GM19467 (cell line): ENCODE data around the gene POLRMT.
"Not testable (repeated sequence)": the region's sequence is repeated elsewhere in the genome, so short reads cannot be mapped to it uniquely, and the experiment has no call there.

Source experiments
- ATAC-seq: cut with Tn5 transposase; IDR thresholded peaks from one replicate; pipeline ENCODE4 v1.9.1; 2021; ENCODE audit warnings: mild to moderate bottlenecking, moderate library complexity; ENCODE audit not compliant: unreplicated experiment

POLRMT gene

DNA sequence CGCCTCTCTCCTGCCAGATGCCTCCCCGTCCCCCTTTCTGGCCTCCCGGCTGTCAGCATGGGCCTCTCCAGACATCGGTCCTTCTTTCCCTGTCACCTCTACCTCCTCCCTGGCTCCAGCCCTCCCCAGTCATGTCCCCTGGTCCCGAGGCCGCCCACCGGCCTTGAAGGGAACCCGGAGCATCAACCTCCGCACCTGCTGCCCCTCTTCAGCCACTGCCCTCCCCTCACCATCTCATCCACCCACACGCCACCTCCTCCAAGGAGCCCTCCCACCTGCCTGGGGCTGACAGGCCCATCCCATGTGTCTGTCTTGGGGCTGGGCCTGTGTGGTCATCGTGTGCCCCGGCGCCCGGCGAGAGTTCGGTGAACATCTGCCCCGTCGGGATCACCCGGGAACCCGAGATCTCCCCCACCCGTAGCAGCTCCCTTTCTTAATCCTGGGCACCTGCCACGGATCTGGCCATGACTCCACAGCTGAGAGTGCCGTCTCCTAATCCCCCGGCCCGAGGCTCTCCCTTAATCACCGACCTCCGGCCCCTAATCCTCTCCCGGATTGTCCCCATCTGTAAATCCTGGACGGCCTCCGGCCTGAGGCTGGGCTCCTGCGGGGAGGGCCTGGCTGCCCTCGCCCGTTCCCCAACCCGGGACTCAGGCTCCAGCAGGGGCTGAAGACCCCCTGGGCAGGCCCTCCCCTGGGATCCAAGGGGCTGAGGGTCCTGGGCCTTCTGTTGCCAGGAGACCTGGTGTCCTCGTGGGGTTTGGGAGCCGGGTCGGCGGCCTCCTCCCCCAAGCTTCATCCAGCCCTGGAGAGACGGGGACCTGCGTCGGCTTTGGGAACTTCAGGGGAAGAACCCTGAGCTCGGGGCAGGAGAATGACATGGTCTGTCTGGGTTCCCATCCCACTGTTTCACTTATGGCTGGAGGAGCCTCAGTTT is 37.7 kb downstream of the POLRMT start:
- no peak for ATAC-seq

DNA sequence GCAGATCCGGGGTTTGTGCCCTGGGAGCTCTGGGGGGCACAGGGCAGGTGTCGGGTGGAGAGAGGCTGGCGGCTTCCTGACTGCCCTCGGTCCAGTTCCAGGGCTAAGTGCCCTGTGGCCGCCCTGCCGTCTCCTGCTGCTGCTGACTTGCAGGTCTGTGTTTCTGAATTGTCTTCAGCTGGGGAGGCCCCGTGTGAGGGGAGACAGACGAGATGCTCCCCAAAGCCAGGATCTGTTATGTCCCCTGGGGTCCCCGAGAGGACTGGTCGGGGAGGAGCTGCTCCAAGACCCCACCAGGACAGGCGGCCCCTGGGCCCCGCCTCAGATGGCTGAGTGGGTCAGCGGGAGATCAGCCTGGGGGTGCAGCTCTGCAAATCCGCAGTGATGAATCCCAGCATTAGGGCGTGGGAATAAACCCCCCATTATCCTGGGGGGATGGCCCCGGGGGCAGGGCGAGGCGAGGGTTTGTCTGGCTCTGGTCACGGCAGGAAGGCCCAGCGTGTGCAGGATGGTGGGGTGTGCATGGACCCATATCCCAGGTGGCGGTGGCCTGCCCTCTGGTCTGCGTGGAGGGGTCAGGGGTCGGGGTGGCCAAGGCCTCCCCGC is 39.0 kb downstream of the POLRMT start:
- ATAC-seq = no peak

DNA sequence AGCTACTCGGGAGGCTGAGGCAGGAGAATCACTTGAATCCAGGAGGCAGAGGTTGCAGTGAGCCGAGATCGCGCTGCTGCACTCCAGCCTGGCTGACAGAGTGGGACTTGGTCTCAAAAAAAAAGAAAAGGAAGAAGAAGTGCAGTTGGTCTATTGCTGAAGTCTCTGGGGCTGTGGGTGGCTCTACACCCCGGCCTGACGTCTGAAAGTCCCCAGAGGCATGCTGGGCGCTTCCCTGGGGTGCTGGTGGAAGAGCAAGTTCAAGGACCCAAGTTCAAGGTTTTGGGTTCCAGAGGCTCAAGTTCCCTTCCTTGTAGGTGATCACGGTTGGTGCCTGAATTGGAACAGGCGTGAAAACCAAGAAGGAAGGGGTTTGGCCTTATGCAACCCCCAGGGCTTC is 39.8 kb downstream of the POLRMT start:
- no peak for ATAC-seq

DNA sequence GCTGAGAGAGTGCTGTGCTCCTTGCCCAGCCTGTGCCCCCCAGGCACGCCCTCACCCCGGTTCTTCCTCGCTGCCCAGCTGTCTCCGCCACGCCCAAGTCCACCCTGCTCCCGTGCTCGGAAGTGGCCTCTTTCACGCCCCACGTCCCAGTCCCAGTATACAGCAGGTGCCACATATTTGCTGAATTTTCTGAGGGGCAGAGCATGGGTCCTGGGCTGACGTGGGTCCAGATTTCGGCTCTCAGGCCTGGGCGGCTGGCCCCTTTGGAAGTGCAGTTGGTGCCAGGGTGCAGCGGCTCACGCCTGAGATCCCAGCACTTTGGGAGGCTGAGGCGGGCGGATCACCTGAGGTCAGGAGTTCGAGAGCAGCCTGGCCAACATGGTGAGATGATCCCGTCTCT is 40.3 kb downstream of the POLRMT start:
- ATAC-seq = no peak

DNA sequence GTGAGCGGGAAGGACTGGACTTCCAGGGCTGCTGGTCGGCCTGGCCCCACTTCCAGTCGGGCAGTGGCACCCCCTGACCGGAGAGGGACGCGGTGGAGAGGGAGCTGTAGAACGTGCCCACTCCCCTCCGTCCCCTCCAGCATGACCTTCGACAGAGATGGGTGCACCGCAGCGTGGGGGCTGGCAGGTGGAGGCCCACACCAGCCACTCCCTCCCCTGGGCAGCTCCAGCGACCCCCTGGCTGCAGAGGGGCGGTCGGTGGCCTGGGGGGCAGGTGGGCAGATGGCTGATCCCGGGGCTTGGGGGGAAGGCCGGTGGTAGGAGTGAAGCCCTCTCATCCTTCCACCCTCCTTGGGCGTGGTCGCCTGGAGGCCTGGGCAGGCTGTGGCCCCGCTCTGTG is 41.2 kb downstream of the POLRMT start:
- ATAC-seq = no peak

DNA sequence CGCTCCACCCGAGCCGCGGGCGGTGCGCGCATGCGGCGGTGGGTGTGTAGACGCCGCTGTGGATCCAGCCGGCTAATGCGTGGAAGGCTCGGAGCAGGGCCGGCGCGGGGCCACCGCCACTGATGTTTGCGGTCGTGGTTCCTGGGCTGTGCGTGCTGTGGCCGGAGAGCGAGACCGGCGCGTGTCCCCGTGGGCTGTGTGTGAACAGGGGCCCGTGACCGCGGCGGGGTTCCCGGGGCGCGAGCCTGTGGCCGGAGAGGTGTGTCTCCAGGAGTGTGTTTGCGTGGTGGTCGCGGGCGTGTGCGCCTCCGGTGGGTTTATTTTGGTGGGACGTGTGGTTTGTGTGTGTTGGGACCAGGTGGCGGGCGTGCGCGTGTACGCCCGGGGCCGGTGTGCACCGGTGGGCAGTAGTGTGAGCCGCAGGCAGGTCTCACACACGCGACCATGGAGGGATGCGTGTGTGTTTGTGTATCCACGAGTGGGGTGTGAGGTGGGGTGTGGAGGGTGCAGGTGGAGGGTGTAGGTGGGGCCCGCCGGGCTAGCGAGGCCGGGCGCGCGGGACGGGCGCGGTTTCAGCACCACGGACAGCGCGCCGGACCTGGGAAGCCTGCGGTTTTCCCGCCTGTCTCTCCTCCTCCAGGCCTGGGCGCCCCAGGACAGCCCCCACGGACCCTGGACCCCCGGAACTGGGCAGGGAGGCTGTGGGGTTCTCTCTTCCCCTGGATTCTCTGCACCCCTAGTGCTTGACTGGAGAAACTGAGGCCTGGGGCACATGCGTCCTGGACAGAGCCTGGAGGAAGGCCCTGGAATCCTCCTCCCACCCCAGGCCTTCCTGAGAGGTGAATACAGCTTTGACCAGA is 42.0 kb downstream of the POLRMT start:
- ATAC-seq = no peak

DNA sequence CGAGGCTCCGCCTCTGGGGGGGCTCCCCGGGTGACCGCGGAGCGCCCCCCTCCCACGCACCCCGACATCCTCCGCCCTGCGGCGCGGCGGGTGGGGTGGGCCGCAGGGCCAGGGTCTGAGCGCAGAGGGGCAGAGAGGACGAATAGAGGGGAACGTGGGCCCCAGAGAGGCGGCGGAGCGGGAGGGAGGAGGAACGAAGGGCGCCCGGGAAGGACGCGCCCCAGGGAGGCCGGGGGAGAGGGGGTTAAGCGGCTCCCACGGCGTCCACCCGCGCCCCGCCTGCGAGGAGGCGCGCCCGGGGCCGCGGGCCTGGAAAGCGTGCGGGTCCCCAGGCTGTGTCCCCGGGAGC is 42.6 kb downstream of the POLRMT start:
- no peak for ATAC-seq

DNA sequence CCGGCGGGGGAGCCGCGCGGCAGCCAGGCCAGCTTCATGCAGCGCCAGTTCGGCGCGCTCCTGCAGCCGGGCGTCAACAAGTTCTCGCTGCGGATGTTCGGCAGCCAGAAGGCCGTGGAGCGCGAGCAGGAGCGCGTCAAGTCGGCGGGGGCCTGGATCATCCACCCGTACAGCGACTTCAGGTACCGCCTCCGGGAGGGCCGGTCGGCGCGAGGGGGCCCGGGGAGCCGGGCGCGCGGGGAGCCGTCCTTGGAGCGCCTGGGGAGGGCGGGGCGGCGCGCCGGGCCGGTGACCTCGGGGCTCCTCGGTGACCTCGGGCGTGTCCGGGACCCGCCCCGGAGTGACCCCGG is 43.0 kb downstream of the POLRMT start:
- ATAC-seq = no peak

DNA sequence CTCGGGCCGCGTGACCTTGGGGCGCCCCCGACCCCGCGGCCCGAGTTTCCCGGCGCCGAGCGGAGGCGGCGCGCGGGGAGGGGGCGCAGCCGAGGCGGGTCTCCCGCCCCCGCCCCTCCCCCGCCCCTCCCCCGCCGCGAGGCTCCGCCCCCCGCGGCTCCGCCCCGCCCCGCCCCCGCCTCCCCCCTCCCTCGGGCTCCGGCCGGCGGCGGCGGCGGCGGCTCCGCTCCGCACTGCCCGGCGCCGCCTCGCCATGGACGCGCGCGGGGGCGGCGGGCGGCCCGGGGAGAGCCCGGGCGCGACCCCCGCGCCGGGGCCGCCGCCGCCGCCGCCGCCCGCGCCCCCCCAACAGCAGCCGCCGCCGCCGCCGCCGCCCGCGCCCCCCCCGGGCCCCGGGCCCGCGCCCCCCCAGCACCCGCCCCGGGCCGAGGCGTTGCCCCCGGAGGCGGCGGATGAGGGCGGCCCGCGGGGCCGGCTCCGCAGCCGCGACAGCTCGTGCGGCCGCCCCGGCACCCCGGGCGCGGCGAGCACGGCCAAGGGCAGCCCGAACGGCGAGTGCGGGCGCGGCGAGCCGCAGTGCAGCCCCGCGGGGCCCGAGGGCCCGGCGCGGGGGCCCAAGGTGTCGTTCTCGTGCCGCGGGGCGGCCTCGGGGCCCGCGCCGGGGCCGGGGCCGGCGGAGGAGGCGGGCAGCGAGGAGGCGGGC is 43.5 kb downstream of the POLRMT start, which contains the start of gene HCN2:
Gene HCN2 (plus strand): TSS at position 189 of the 703 bp plus-strand sequence. CDS start 65 bp downstream, at position 254.
- no peak for ATAC-seq

DNA sequence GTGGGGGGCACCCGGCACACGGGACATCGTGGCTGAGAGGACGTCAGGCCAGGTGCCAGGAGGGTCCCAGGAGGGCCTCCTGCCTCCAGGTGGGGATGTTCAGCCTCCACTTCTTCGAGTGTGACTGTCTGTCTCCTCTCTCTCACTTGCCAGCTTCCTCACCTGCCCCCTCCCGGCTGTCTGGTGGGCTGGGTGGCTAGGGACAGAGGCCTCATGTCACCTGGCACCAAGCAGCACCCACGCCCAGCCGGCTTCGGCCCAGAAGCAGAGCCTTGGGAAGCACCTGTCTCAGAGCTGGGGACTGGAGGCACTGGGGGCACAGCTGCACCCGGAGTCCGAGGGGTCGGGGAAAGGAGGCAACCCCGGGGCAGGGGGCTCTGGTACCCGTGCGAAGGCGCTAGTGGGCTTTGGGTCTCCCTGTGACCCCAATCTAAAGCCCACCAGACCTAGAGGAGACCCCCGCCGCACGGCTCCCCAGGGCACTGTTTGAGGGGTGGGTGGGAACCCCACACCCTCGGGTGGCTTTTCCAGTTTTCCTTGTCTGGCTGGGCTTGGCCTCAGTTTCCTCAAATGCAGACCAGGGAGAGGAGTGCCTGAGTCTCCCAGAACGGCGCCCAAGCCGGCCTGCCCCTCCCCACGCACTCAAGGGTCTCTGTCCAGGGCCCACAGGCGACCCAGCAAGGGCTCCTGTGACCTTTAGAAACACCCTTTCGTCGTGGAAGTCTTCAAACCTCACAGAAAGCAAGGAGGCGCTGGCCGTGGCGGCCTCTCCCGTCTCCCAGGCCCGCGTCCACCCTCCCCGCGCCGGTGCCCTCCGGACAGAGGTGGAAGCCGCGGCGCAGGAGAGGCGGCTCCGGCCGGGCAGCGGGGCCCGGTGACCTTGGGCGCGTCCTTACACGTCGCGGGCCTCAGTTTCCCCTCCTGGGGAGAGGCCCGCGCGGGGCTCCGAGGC is 44.3 kb downstream of the POLRMT start:
- ATAC-seq = no peak

DNA sequence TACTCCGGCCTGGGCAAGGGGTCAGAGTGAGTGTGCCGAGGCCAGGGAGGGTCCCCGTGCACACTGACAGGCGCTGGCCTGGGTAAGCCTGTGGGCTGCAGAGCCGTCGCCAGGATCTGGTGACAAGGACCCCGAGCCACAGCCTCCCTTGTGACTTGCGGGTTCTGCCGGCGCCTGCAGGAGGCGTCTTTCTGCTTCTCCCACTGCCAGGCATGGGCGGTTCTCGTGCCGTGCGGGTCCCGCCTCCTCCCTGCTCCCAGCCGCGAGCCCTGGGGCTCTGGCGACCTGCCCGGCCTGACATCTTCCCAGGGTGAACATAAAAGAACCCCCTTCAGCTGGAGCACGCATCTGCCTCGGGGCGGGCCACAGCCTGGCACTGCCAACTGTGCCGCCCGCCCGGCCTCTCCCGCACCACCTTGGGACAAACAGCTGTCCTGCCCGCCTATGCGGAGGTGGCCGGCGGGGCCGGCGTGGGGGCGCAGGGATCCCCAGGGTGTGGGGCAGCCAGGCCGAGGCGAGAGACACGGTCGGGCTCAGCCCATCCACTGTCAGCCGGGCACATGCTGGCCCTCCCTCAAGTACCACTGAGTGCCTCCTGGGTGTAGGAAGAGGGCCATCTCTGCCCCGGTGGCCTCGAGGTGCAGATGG is 45.1 kb downstream of the POLRMT start:
- no peak for ATAC-seq

DNA sequence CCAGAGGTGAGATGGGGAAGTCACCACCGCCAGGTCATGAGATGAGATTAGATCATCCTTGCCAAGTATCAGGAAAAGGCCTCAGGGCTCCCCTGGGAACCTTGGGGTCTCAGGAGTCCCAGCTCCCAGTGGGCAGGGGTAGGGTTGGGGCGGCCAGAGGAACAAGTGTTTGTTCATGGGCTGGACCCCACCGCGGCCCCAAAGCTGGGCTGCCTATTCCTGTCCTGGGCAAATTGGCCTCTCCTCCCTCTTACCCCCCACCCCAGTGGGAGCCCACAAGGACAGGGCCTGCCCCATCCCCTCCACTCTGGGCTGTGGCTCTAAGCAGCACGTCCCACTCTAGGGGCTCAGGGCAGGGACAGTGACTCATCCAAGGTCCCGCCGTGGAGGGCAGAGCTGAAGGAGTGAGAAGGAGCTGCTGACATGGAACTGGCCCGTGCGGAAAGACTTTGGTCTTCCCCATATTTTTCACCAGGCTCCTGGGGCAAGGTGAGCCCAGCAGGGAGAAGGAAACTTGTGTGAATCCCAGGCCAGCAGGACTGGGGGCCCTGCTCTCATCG is 47.7 kb downstream of the POLRMT start:
- no peak for ATAC-seq

DNA sequence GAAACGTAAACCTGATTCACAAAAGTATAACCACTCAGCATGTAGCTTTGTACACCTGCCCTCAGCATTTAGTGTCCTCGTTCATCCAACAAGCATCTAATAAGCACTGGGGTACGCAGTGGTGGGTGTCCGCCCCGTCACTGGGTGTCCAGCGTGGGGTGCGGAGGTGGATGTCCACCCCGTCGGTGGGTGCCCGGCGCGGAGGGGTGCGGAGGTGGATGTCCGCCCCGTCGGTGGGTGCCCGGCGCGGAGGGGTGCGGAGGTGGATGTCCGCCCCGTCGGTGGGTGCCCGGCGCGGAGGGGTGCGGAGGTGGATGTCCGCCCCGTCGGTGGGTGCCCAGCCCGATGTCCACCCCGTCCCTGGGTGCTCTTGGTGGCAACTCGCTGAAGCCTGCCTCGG is 48.2 kb downstream of the POLRMT start:
- ATAC-seq = not testable (repeated sequence)

DNA sequence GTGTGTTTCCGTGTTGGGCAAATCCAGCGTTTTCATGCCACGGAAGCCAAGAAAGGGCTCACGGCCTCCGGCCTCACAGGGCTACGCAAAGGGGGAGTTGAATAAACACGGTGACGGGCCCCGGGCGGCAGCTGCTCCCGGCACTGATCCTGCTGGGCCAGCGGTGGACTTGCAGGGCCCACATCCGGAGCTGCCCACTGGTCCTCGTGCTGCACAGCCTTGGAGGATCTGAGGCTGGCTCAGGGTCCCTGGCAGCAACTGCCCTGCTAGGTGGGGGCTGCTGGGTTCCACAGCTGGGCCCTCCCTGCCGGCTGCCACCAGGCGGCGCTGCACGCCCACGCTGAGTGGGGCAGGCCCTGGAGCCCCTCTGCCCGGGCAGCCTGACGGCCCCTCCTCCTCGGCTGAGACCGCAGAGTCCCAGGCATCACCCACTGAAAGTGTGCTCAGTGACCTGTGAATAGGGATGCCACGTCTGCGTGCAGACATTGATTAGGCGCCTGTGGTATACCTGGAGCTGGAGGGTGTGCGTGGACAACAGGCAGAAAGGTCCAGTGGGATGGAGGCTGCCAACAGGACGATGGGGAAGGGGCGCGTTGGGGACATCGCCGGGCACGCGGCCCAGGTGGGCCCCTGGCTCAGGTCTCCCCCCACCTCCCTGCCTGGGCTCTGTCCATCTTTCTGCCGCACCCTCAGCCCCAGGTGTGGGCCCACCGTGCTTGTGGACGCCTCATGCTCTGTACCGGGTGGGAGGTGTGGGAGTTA is 48.9 kb downstream of the POLRMT start:
- ATAC-seq = no peak

DNA sequence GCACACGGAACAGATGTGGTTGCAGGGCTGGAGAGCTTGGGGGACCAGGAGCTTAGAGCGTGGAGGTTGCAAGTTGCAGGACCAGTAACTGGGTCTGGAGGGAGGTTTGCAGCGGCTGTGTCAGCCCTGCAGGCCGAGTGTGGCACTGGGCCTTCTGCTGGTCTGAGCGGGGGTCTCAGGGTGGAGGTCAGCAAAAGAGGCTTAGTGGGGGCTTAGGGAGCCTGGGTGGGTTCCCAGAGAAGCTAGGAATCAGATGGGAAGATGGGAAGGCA is 49.4 kb downstream of the POLRMT start:
- no peak for ATAC-seq

DNA sequence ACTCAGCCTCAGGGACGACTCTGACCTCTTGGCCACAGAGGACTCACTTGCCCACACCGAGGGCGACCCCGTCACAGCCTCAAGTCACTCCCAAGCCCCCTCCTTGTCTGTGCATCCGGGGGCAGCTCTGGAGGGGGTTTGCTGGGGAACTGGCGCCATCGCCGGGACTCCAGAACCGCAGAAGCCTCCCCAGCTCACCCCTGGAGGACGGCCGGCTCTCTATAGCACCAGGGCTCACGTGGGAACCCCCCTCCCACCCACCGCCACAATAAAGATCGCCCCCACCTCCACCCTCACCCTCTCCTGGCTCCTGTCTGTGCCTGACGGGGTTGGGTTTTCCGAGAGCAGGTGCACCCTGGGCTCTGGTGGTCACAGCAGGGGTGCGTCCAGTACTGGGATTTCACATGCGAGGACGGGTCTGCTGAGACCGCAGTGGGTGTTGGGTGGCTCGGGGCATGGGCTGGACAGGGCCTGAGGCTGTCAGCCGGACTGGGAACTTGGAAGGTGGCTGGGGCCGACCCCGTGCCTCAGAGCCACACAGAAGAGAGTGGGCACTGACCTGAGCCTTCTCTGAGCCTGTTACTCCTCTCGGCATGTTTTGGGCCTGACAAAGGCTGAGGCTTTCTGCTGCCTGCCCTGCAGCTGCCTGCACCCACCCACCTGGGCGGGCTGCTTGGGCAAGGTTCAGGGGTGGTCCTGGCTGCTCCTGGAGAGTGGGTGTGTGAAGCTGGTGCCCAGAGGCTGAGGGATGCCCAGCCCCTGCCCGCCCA is 50.0 kb downstream of the POLRMT start:
- ATAC-seq = no peak

DNA sequence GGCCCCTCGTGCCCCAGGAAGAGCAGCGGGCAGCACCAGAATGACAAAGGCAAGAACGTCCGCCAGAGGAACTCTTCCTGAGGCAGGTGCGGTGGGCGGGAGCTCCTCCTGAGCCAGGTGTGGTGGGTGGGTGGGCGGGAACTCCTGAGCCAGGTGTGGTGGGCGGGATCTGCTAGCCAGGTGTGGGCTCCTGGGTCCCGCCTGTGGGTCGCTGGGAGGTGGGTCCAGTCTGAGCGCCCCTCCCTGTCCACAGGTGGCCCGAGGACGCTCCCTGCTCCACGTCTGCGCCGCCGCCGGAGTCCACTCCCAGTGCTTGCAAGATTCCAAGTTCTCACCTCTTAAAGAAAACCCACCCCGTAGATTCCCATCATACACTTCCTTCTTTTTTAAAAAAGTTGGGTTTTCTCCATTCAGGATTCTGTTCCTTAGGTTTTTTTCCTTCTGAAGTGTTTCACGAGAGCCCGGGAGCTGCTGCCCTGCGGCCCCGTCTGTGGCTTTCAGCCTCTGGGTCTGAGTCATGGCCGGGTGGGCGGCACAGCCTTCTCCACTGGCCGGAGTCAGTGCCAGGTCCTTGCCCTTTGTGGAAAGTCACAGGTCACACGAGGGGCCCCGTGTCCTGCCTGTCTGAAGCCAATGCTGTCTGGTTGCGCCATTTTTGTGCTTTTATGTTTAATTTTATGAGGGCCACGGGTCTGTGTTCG is 50.7 kb downstream of the POLRMT start:
- no peak for ATAC-seq
